ENCODE data around the gene ATP7B.

ATP7B gene

GRCh38 chr13:51960766-51961165 is 50.5 kb downstream of the ATP7B start:
- Mint-ChIP-seq H3K4me1 (ENCODE audit: low read depth in 2 of 2) (peaks cover 6 to 12% of the 10 kb centered on the region in 2 donors), H3K27ac (no peak overlapping the region), H3K36me3 (ENCODE audit: insufficient read depth) (no peaks in the 10 kb centered on the region), H3K27me3 (peaks cover 5 to 8% of the 10 kb centered on the region in 2 donors), H3K9me3 (no peaks in the 10 kb centered on the region), H3K4me3 (no peak overlapping the region)
- DNase-seq: no peak
- ATAC-seq (replicated peaks): no peak

- peaks cover 6 to 12% of the 10 kb centered on the region in 2 donors for H3K4me1 Mint-ChIP-seq (ENCODE audit: low read depth in 2 of 2)
- no peaks in the 10 kb centered on the region for H3K9me3 Mint-ChIP-seq
- H3K4me3 Mint-ChIP-seq: no peak overlapping the region
- DNase-seq (no peak), ATAC-seq (replicated peaks) (no peak)
- peak overlapping the region; percentile 5 to 30 for H3K27ac Mint-ChIP-seq
- H3K27me3 Mint-ChIP-seq: peaks cover 3 to 5% of the 10 kb centered on the region in 2 donors
- H3K36me3 Mint-ChIP-seq (ENCODE audit: insufficient read depth): no peaks in the 10 kb centered on the region
Observed at GRCh38 chr13:51959773-51960172, 51.5 kb downstream of the ATP7B start.

GRCh38 chr13:51958217-51958547 is 53.1 kb downstream of the ATP7B start:
- H3K36me3 Mint-ChIP-seq (ENCODE audit: insufficient read depth): no peaks in the 10 kb centered on the region
- H3K27me3 Mint-ChIP-seq: peaks cover 0 to 17% of the 10 kb centered on the region in 2 donors
- DNase-seq (no peak), ATAC-seq (replicated peaks) (no peak)
- peaks cover 6 to 12% of the 10 kb centered on the region in 2 donors for H3K4me1 Mint-ChIP-seq (ENCODE audit: low read depth in 2 of 2)
- no peak overlapping the region for H3K4me3 Mint-ChIP-seq
- no peaks in the 10 kb centered on the region for H3K9me3 Mint-ChIP-seq
- H3K27ac Mint-ChIP-seq: no peak overlapping the region

- ATAC-seq (replicated peaks): peak; percentile 52
- H3K36me3 Mint-ChIP-seq (ENCODE audit: insufficient read depth): no peaks in the 10 kb centered on the region
- H3K27me3 Mint-ChIP-seq: peaks cover 0 to 17% of the 10 kb centered on the region in 2 donors
- peak overlapping the region in 1 of 2 donors; percentile 6 for H3K27ac Mint-ChIP-seq
- no peak overlapping the region for H3K4me3 Mint-ChIP-seq
- no peaks in the 10 kb centered on the region for H3K9me3 Mint-ChIP-seq
- no peak for DNase-seq
- peaks cover 6 to 12% of the 10 kb centered on the region in 2 donors for H3K4me1 Mint-ChIP-seq (ENCODE audit: low read depth in 2 of 2)
Observed at GRCh38 chr13:51957377-51958216, 53.7 kb downstream of the ATP7B start.

- Mint-ChIP-seq H3K27me3 (peaks cover 0 to 17% of the 10 kb centered on the region in 2 donors), H3K4me1 (ENCODE audit: low read depth in 2 of 2) (peaks cover 6 to 12% of the 10 kb centered on the region in 2 donors), H3K36me3 (ENCODE audit: insufficient read depth) (no peaks in the 10 kb centered on the region), H3K4me3 (no peak overlapping the region), H3K9me3 (no peaks in the 10 kb centered on the region), H3K27ac (no peak overlapping the region)
- no peak for DNase-seq
- no peak for ATAC-seq (replicated peaks)
Observed at GRCh38 chr13:51956717-51957116, 54.5 kb downstream of the ATP7B start.

GRCh38 chr13:51955816-51956603 is 55.2 kb downstream of the ATP7B start:
- no peak overlapping the region for H3K4me3 Mint-ChIP-seq
- H3K36me3 Mint-ChIP-seq (ENCODE audit: insufficient read depth): no peaks in the 10 kb centered on the region
- H3K27me3 Mint-ChIP-seq: peaks cover 0 to 17% of the 10 kb centered on the region in 2 donors
- H3K4me1 Mint-ChIP-seq (ENCODE audit: low read depth in 2 of 2): peaks cover 12 to 13% of the 10 kb centered on the region in 2 donors
- H3K9me3 Mint-ChIP-seq: peaks cover 1 to 3% of the 10 kb centered on the region in 2 donors
- DNase-seq (no peak), ATAC-seq (replicated peaks) (no peak)
- H3K27ac Mint-ChIP-seq: no peak overlapping the region

GRCh38 chr13:51955281-51955771 is 55.9 kb downstream of the ATP7B start:
- peaks cover 2% of the 10 kb centered on the region for H3K36me3 Mint-ChIP-seq (ENCODE audit: insufficient read depth)
- H3K27ac Mint-ChIP-seq: no peak overlapping the region
- H3K4me1 Mint-ChIP-seq (ENCODE audit: low read depth in 2 of 2): peaks cover 19% of the 10 kb centered on the region in 2 donors
- ATAC-seq (replicated peaks): no peak
- DNase-seq: no peak
- no peak overlapping the region for H3K4me3 Mint-ChIP-seq
- H3K9me3 Mint-ChIP-seq: peaks cover 3 to 10% of the 10 kb centered on the region in 2 donors
- peaks cover 0 to 17% of the 10 kb centered on the region in 2 donors for H3K27me3 Mint-ChIP-seq

- Mint-ChIP-seq H3K27me3 (peaks cover 0 to 17% of the 10 kb centered on the region in 2 donors), H3K4me3 (no peak overlapping the region), H3K36me3 (ENCODE audit: insufficient read depth) (peaks cover 2% of the 10 kb centered on the region), H3K9me3 (peaks cover 3 to 12% of the 10 kb centered on the region in 2 donors), H3K27ac (no peak overlapping the region), H3K4me1 (ENCODE audit: low read depth in 2 of 2) (peaks cover 16 to 19% of the 10 kb centered on the region in 2 donors)
- DNase-seq (no peak), ATAC-seq (replicated peaks) (no peak)
Observed at GRCh38 chr13:51953347-51954195, 57.7 kb downstream of the ATP7B start.

- Mint-ChIP-seq H3K27me3 (peaks cover 0 to 25% of the 10 kb centered on the region in 2 donors), H3K36me3 (ENCODE audit: insufficient read depth) (peaks cover 2% of the 10 kb centered on the region), H3K4me1 (ENCODE audit: low read depth in 2 of 2) (peaks cover 10 to 14% of the 10 kb centered on the region in 2 donors), H3K9me3 (peaks cover 3 to 12% of the 10 kb centered on the region in 2 donors), H3K27ac (peak overlapping the region; percentile 1 to 64), H3K4me3 (peak overlapping the region; percentile 10 to 43)
- DNase-seq (peak in 1 of 3 experiments; percentile 7), ATAC-seq (replicated peaks) (peak; percentile 69)
Observed at GRCh38 chr13:51950722-51951121, 60.5 kb downstream of the ATP7B start.

GRCh38 chr13:51946163-51946669 is 65.0 kb downstream of the ATP7B start:
- peaks cover 29 to 47% of the 10 kb centered on the region in 2 donors for H3K27me3 Mint-ChIP-seq
- no peak overlapping the region for H3K27ac Mint-ChIP-seq
- peaks cover 2% of the 10 kb centered on the region for H3K36me3 Mint-ChIP-seq (ENCODE audit: insufficient read depth)
- no peak for DNase-seq
- no peak overlapping the region for H3K4me3 Mint-ChIP-seq
- H3K4me1 Mint-ChIP-seq (ENCODE audit: low read depth in 2 of 2): peaks cover 9 to 33% of the 10 kb centered on the region in 2 donors
- H3K9me3 Mint-ChIP-seq: peaks cover 3 to 11% of the 10 kb centered on the region in 2 donors
- no peak for ATAC-seq (replicated peaks)

- Mint-ChIP-seq H3K4me3 (no peak overlapping the region), H3K36me3 (ENCODE audit: insufficient read depth) (no peaks in the 10 kb centered on the region), H3K4me1 (ENCODE audit: low read depth in 2 of 2) (peaks cover 0 to 24% of the 10 kb centered on the region in 2 donors), H3K27me3 (peaks cover 29 to 47% of the 10 kb centered on the region in 2 donors), H3K27ac (no peak overlapping the region), H3K9me3 (peaks cover 0 to under 1% of the 10 kb centered on the region in 2 donors)
- DNase-seq: no peak
- ATAC-seq (replicated peaks): no peak
Observed at GRCh38 chr13:51945149-51945548, 66.1 kb downstream of the ATP7B start.

GRCh38 chr13:51944428-51944827 is 66.8 kb downstream of the ATP7B start:
- Mint-ChIP-seq H3K27ac (no peak overlapping the region), H3K27me3 (peaks cover 29 to 47% of the 10 kb centered on the region in 2 donors), H3K4me3 (no peak overlapping the region), H3K4me1 (ENCODE audit: low read depth in 2 of 2) (peaks cover 0 to 23% of the 10 kb centered on the region in 2 donors), H3K36me3 (ENCODE audit: insufficient read depth) (no peaks in the 10 kb centered on the region), H3K9me3 (no peaks in the 10 kb centered on the region)
- no peak for ATAC-seq (replicated peaks)
- no peak for DNase-seq
